Measurements from ENCODE around the gene PRPF6. TPM values are rescaled to one million over a fixed set of nuclear protein-coding genes. Genes with fewer than 3 reads are reported as not detected.

The PRPF6 gene
- total and polyA plus RNA-seq, 2 of the 13 experiments (the other 11 are each of a cell fraction or from before 2014, with no cell fraction given), result 63.7 to 101 TPM

- TF ChIP-seq, protein P1, sequence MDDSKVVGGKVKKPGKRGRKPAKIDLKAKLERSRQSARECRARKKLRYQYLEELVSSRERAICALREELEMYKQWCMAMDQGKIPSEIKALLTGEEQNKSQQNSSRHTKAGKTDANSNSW (CRISPR knock-in tag; IDR thresholded peaks at IDR 0.05; ENCODE audit: borderline replicate concordance), result peak; percentile 92; the same call in 1 of the 2 replicates
- peak; percentile 71 for TF ChIP-seq TRAFD1 (CRISPR knock-in tag; IDR thresholded peaks at IDR 0.05; ENCODE audit: borderline replicate concordance)
- TF ChIP-seq PCBP2 (optimal IDR thresholded peaks at IDR 0.05; ENCODE audit: low read depth, low read length, poor library complexity, severe bottlenecking), result no peak
- TF ChIP-seq, protein P2, sequence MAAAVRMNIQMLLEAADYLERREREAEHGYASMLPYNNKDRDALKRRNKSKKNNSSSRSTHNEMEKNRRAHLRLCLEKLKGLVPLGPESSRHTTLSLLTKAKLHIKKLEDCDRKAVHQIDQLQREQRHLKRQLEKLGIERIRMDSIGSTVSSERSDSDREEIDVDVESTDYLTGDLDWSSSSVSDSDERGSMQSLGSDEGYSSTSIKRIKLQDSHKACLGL (CRISPR knock-in tag; IDR thresholded peaks at IDR 0.05), result peak; percentile 84
- TF ChIP-seq, protein P3, sequence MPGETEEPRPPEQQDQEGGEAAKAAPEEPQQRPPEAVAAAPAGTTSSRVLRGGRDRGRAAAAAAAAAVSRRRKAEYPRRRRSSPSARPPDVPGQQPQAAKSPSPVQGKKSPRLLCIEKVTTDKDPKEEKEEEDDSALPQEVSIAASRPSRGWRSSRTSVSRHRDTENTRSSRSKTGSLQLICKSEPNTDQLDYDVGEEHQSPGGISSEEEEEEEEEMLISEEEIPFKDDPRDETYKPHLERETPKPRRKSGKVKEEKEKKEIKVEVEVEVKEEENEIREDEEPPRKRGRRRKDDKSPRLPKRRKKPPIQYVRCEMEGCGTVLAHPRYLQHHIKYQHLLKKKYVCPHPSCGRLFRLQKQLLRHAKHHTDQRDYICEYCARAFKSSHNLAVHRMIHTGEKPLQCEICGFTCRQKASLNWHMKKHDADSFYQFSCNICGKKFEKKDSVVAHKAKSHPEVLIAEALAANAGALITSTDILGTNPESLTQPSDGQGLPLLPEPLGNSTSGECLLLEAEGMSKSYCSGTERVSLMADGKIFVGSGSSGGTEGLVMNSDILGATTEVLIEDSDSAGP (CRISPR knock-in tag; IDR thresholded peaks at IDR 0.05; ENCODE audit: borderline replicate concordance), result peak; percentile 68; the same call in 1 of the 2 replicates
- TF ChIP-seq ZSCAN25 (CRISPR knock-in tag; IDR thresholded peaks at IDR 0.05), result peak; percentile 61; the same call in 1 of the 2 replicates
- 0 out of 2 replicates have a peak, but pooled peaks have one; percentile 91 for TF ChIP-seq PRMT3 (CRISPR knock-in tag; IDR thresholded peaks at IDR 0.05; ENCODE audit: borderline replicate concordance, low read depth)
- TF ChIP-seq ARNT2 (CRISPR knock-in tag; IDR thresholded peaks at IDR 0.05; ENCODE audit: low read depth), result no peak
- TF ChIP-seq ZNF331 (CRISPR knock-in tag; IDR thresholded peaks at IDR 0.05), result peak; percentile 8; the same call in 1 of the 2 replicates
Observed at GRCh38 chr20:64056889-64057627, 76.1 kb downstream of the PRPF6 start (continued).

Data from HepG2 (cell line).